Esophagus squamous epithelium (tissue), 5 donors: Measurements from ENCODE around the gene BMPR1B. TPM values are rescaled to one million over a fixed set of nuclear protein-coding genes. Genes with fewer than 3 reads are reported as not detected.

ENCODE experiments used
- DNase-seq: peaks from one replicate; lab custom pipeline; 2025; lab: John Stamatoyannopoulos, UW
- H3K27ac ChIP-seq, 4 donors: fragments of 200-600 bp; sonication (generic); one replicate each; pipeline ENCODE4 v1.5.1; 2016 to 2019; ENCODE audit warnings: mild to moderate bottlenecking in 1 of 4
- H3K27me3 ChIP-seq, 4 donors: fragments of 200-600 bp; sonication (generic); 1 replicate in 3 of 4; 2 replicates in 1 of 4; pipeline versions ENCODE4 v1.5.1 to v1.6.0; 2017 to 2021; ENCODE audit warnings: antibody characterized with exemption in 1 of 4
- H3K36me3 ChIP-seq, 3 donors: fragments of 200-600 bp; sonication (generic); one replicate each; pipeline ENCODE4 v1.5.1; 2016 to 2019
- H3K4me1 ChIP-seq, 3 donors: fragments of 200-600 bp; sonication (generic); one replicate each; pipeline ENCODE4 v1.5.1; 2017 to 2019
- H3K4me3 ChIP-seq, 4 donors: fragments of 200-600 bp; sonication (generic); 1 replicate in 3 of 4; 2 replicates in 1 of 4; pipeline ENCODE4 v1.5.1; 2016 to 2019; ENCODE audit warnings: mild to moderate bottlenecking in 2 of 4, moderate library complexity in 1 of 4
- H3K9me3 ChIP-seq, 3 donors: fragments of 200-600 bp; sonication (generic); one replicate each; pipeline ENCODE4 v1.5.1; 2016 to 2019
- POLR2A ChIP-seq, 4 donors: fragments of 450-650 bp; IDR thresholded peaks; one replicate each; pipeline ENCODE4 v1.6.1; 2017; ENCODE audit warnings: antibody characterized with exemption in 4 of 4, mild to moderate bottlenecking in 4 of 4, moderate library complexity in 3 of 4
- WGBS, 2 donors: methylation state at CpG; one replicate each; pipeline ENCODE4 v1.1.5; 2018; 5-methylcytosine and 5-hydroxymethylcytosine counted together
- intact Hi-C: fragments of 100-400 bp; cut with DNase I; formaldehyde crosslinking; loops from one replicate; pipeline ENCODE4 v1.15.0; 2022
- total RNA-seq, 4 donors: library from RNA; depleted of rRNA; stranded (reverse); fragments of >200 nt; gene quantifications; one replicate each; pipeline ENCODE4 v1.1.0, GENCODE V29; 2016
- TF ChIP-seq, protein P1 (sequence below), 6 experiments: fragments of 450-650 bp in 4 of 6; fragments of 200-600 bp in 2 of 6; sonication (generic) in 2 of 6; IDR thresholded peaks; one replicate each; pipeline ENCODE4 v1.5.1; 2016 to 2019; ENCODE audit warnings: antibody characterized with exemption in 6 of 6, mild to moderate bottlenecking in 4 of 6, moderate library complexity in 4 of 6
- donor health status: DM: yes; HTN: yes; CAD: no.

Gene BMPR1B
- total RNA-seq, 4 donors from 2014 or later: 0.09 to 0.66 (median 0.38) TPM; not detected in 1

DNA sequence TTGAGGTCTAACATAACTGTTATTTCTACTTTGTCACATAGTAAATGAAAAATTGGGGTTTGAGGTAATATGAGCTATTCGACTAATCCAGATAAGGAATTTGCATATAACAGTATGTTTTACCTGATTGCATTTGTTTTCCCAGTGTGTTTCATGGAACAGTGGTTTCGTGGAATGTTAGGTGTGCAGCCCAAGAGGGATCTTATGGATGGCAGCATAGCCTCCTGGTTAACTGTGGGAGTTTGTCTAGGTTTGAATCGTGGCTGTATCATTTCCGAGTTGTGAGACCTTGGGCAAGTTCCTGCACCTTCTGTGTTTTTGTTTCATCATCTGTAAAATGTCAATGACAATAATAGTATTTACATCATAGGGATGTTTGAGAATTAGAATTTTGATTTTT lies 7.9 kb downstream of the BMPR1B start:
- no peak overlapping the region for H3K27ac ChIP-seq
- TF ChIP-seq, protein P1, sequence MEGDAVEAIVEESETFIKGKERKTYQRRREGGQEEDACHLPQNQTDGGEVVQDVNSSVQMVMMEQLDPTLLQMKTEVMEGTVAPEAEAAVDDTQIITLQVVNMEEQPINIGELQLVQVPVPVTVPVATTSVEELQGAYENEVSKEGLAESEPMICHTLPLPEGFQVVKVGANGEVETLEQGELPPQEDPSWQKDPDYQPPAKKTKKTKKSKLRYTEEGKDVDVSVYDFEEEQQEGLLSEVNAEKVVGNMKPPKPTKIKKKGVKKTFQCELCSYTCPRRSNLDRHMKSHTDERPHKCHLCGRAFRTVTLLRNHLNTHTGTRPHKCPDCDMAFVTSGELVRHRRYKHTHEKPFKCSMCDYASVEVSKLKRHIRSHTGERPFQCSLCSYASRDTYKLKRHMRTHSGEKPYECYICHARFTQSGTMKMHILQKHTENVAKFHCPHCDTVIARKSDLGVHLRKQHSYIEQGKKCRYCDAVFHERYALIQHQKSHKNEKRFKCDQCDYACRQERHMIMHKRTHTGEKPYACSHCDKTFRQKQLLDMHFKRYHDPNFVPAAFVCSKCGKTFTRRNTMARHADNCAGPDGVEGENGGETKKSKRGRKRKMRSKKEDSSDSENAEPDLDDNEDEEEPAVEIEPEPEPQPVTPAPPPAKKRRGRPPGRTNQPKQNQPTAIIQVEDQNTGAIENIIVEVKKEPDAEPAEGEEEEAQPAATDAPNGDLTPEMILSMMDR (IDR thresholded peaks at IDR 0.05): no peak
- TF ChIP-seq POLR2A (IDR thresholded peaks at IDR 0.05): no peak
- 46 to 49% methylated on average over 3 to 4 of the region's 4 CpGs for WGBS, 2 donors
- peaks cover 0 to 10% (median 0%) of the 10 kb centered on the region in 4 donors for H3K27me3 ChIP-seq
- intact Hi-C loops: no loop called here
- H3K4me3 ChIP-seq: no peak overlapping the region
- H3K9me3 ChIP-seq: no peaks in the 10 kb centered on the region
- DNase-seq: no peak
- no peaks in the 10 kb centered on the region for H3K4me1 ChIP-seq
- no peaks in the 10 kb centered on the region for H3K36me3 ChIP-seq

DNA sequence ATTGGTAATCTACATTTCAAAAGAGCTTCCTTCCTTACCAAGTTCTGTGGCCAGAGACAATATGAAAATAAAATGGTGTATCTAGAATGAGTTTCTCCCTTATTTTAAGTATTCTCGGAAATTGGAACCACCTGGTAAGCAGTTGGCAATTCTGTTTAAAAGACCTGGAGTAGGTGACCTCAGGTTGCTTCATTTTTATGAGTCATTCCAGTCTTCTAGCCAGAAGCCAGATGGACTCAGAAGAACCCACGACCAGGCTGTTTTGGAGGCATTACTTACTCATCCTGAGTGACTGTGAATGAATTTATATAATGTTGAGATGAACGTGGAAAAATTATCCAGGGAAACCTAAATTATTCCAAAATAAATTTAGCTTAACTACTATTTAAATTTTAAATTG lies 9.1 kb downstream of the BMPR1B start:
- no peaks in the 10 kb centered on the region for H3K9me3 ChIP-seq
- no peak overlapping the region for H3K4me3 ChIP-seq
- no peak overlapping the region for H3K27ac ChIP-seq
- no peaks in the 10 kb centered on the region for H3K36me3 ChIP-seq
- peaks cover 0 to 6% (median 0%) of the 10 kb centered on the region in 4 donors for H3K27me3 ChIP-seq
- WGBS, 2 donors: 31 to 34% methylated on average over 3 of the region's 3 CpGs
- TF ChIP-seq POLR2A (IDR thresholded peaks at IDR 0.05): no peak
- TF ChIP-seq, protein P1 (IDR thresholded peaks at IDR 0.05): no peak
- DNase-seq: no peak
- no peaks in the 10 kb centered on the region for H3K4me1 ChIP-seq
- intact Hi-C loops: no loop called here

- H3K27me3 ChIP-seq: peaks cover 0 to 1% (median 0%) of the 10 kb centered on the region in 4 donors
- intact Hi-C loops: no loop called here
- no peaks in the 10 kb centered on the region for H3K4me1 ChIP-seq
- DNase-seq: no peak
- no peak overlapping the region for H3K27ac ChIP-seq
- no peak overlapping the region for H3K4me3 ChIP-seq
- no peaks in the 10 kb centered on the region for H3K9me3 ChIP-seq
- no peaks in the 10 kb centered on the region for H3K36me3 ChIP-seq
- TF ChIP-seq, protein P1 (IDR thresholded peaks at IDR 0.05): no peak
- TF ChIP-seq POLR2A (IDR thresholded peaks at IDR 0.05): no peak
- 58 to 92% methylated on average over 1 of the region's 1 CpG for WGBS, 2 donors
Observed at GRCh38 chr4:94767446-94767845, 9.7 kb downstream of the BMPR1B start.

- no peak overlapping the region for H3K27ac ChIP-seq
- no peak for DNase-seq
- no peaks in the 10 kb centered on the region for H3K9me3 ChIP-seq
- H3K36me3 ChIP-seq: no peaks in the 10 kb centered on the region
- H3K4me1 ChIP-seq: no peaks in the 10 kb centered on the region
- no peak overlapping the region for H3K4me3 ChIP-seq
- no peaks in the 10 kb centered on the region for H3K27me3 ChIP-seq
- TF ChIP-seq, protein P1 (IDR thresholded peaks at IDR 0.05): no peak
- TF ChIP-seq POLR2A (IDR thresholded peaks at IDR 0.05): no peak
- intact Hi-C loops: no loop called here
- whole genome bisulfite sequencing, 2 donors: 39 to 40% methylated on average over 1 of the region's 1 CpG
Observed at GRCh38 chr4:94782707-94783106, 25.0 kb downstream of the BMPR1B start.

GRCh38 chr4:94791701-94792100 lies 33.9 kb downstream of the BMPR1B start:
- no peaks in the 10 kb centered on the region for H3K4me1 ChIP-seq
- H3K36me3 ChIP-seq: no peaks in the 10 kb centered on the region
- no peak overlapping the region for H3K4me3 ChIP-seq
- H3K27me3 ChIP-seq: no peaks in the 10 kb centered on the region
- no peaks in the 10 kb centered on the region for H3K9me3 ChIP-seq
- DNase-seq: no peak
- 33 to 35% methylated on average over 4 of the region's 4 CpGs for WGBS, 2 donors
- intact Hi-C loops: no loop called here
- no peak for TF ChIP-seq POLR2A (IDR thresholded peaks at IDR 0.05)
- TF ChIP-seq, protein P1 (IDR thresholded peaks at IDR 0.05): no peak
- H3K27ac ChIP-seq: no peak overlapping the region
